Thoracic aorta (tissue), 2 donors: ENCODE measurements around the gene SELENOT. TPM values are rescaled to one million over a fixed set of nuclear protein-coding genes. Genes with fewer than 3 reads are reported as not detected.
"Not testable (repeated sequence)": the region's sequence is repeated elsewhere in the genome, so short reads cannot be mapped to it uniquely, and the experiment has no call there.

Source experiments
- ATAC-seq: fragments of 150-250 bp; one replicate; pipeline ENCODE4 v1.8.0; 2017; ENCODE audit warnings: low read depth; ENCODE audit not compliant: insufficient number of reproducible peaks, low FRiP score
- DNase-seq: peaks from one replicate; pipeline ENCODE4 v3.0.0-alpha.2; 2020; ENCODE audit warnings: low spot score
- H3K27ac ChIP-seq, 2 donors: fragments of 200-600 bp; sonication (generic); 1 replicate in 1 of 2; 2 replicates in 1 of 2; pipeline ENCODE4 v1.5.1; 2016; ENCODE audit warnings: mild to moderate bottlenecking in 2 of 2, moderate library complexity in 2 of 2
- H3K27me3 ChIP-seq: fragments of 200-600 bp; sonication (generic); replicated peaks from 2 replicates; pipeline ENCODE4 v1.6.0; 2016; ENCODE audit warnings: mild to moderate bottlenecking; ENCODE audit not compliant: insufficient read depth
- H3K36me3 ChIP-seq: fragments of 200-600 bp; sonication (generic); one replicate; pipeline ENCODE4 v1.5.1; 2016
- H3K4me1 ChIP-seq, 2 donors: fragments of 200-600 bp; sonication (generic); 1 replicate in 1 of 2; 2 replicates in 1 of 2; pipeline versions ENCODE4 v1.5.1 to v1.6.0; 2016; ENCODE audit warnings: low read depth in 2 of 2, mild to moderate bottlenecking in 1 of 2; ENCODE audit not compliant: control insufficient read depth in 1 of 2
- H3K4me3 ChIP-seq: fragments of 200-600 bp; sonication (generic); 2 replicates; pipeline ENCODE4 v1.5.1; 2016; ENCODE audit warnings: mild to moderate bottlenecking
- H3K9me3 ChIP-seq: fragments of 200-600 bp; sonication (generic); 2 replicates; pipeline ENCODE4 v1.5.1; 2016
- total RNA-seq, 2 donors: library from RNA; depleted of rRNA; stranded (reverse); fragments of >200 nt; gene quantifications; one replicate each; pipeline versions ENCODE4 v1.1.0 to v1.2.3, GENCODE V29; 2016
- TF ChIP-seq, protein P1 (sequence below): fragments of 200-600 bp; sonication (generic); IDR thresholded peaks from one replicate; pipeline ENCODE4 v1.5.1; 2019; ENCODE audit warnings: antibody characterized with exemption

Gene SELENOT
- total RNA-seq, 2 donors from 2014 or later = 67.4 to 137 TPM

DNA sequence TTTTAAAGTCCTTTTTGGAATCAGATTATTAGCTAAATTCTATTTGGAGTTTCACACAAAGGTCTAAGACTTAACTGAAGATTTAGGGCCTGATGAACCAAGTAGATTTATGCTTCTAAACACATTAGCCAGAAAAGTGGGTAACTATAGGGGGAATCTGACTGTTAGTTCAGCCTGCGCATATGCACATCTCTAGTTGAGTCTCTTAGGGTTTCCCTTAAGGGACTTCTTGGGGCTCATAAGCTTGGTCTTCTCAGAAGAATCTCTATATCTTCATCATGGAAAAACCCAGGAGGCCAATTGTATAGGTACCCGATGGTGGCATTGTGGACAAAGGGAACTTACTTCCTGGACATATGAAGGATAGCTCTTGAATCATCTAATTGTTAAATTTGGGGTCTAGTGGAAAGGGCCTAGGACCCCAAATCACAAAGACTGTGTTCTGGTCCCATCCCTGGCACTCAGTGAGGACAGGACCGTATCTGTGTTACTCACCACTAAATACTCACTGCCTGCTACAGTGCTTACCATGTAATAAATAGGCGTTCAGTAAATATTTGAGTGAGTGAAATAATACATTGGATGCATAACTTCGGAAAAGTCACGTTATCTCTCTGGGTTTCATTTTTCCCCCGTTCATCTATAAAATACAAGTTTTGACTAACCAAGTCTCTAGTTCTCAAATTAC lies 17.0 kb downstream of the SELENOT start:
- ATAC-seq (no peak), DNase-seq (no peak)
- TF ChIP-seq, protein P1, sequence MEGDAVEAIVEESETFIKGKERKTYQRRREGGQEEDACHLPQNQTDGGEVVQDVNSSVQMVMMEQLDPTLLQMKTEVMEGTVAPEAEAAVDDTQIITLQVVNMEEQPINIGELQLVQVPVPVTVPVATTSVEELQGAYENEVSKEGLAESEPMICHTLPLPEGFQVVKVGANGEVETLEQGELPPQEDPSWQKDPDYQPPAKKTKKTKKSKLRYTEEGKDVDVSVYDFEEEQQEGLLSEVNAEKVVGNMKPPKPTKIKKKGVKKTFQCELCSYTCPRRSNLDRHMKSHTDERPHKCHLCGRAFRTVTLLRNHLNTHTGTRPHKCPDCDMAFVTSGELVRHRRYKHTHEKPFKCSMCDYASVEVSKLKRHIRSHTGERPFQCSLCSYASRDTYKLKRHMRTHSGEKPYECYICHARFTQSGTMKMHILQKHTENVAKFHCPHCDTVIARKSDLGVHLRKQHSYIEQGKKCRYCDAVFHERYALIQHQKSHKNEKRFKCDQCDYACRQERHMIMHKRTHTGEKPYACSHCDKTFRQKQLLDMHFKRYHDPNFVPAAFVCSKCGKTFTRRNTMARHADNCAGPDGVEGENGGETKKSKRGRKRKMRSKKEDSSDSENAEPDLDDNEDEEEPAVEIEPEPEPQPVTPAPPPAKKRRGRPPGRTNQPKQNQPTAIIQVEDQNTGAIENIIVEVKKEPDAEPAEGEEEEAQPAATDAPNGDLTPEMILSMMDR = no peak
- no peak overlapping the region for H3K27ac ChIP-seq
- H3K4me3 ChIP-seq = no peak overlapping the region
- no peaks in the 10 kb centered on the region for H3K9me3 ChIP-seq
- no peaks in the 10 kb centered on the region for H3K27me3 ChIP-seq
- H3K36me3 ChIP-seq = no peaks in the 10 kb centered on the region
- H3K4me1 ChIP-seq = peaks cover 16 to 19% of the 10 kb centered on the region in 2 donors

DNA sequence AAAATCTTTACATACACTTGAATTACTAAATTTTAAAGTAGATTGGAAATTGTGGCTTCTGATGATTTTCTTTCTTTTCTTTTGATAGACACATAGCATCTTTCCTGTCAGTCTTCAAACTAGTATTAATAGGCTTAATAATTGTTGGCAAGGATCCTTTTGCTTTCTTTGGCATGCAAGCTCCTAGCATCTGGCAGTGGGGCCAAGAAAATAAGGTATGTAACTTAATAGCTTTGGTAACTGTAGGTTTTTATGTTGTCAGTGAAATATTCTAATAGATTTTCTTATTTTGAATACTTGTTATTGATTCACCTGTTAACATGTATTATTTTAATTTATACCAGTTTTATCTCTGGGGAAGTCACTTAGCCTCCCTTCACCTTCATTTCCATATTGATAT lies 19.8 kb downstream of the SELENOT start:
- H3K36me3 ChIP-seq = peaks cover 19% of the 10 kb centered on the region
- not testable (repeated sequence) for DNase-seq, H3K27me3 ChIP-seq, H3K9me3 ChIP-seq, ATAC-seq, H3K27ac ChIP-seq, H3K4me3 ChIP-seq
- H3K4me1 ChIP-seq = peaks cover 16 to 19% of the 10 kb centered on the region in 2 donors

DNA sequence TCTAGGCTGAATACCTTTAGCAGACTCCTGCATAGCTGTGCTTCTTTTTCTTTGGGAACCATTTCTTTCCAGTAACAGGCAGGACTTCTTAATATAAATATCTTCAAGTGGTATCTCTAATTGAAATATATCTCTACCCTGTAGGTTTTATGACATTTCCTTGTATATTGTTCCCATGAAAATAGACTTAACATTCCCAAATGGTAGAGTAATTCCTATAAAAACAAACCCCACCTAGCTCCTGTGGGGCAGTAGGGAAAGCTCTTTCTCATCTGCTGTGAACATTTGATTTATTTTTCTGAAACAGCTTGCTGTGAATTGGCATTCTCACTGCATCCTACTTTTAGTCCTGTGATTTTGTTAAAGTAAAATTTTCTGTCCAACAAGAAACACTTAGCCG lies 20.8 kb downstream of the SELENOT start:
- no peak for ATAC-seq
- Histone ChIP-seq H3K36me3 (peaks cover 19% of the 10 kb centered on the region), H3K9me3 (no peaks in the 10 kb centered on the region), H3K4me3 (no peak overlapping the region), H3K27ac (no peak overlapping the region), H3K27me3 (no peaks in the 10 kb centered on the region), H3K4me1 (peaks cover 16 to 19% of the 10 kb centered on the region in 2 donors)
- TF ChIP-seq, protein P1 = no peak
- no peak for DNase-seq

DNA sequence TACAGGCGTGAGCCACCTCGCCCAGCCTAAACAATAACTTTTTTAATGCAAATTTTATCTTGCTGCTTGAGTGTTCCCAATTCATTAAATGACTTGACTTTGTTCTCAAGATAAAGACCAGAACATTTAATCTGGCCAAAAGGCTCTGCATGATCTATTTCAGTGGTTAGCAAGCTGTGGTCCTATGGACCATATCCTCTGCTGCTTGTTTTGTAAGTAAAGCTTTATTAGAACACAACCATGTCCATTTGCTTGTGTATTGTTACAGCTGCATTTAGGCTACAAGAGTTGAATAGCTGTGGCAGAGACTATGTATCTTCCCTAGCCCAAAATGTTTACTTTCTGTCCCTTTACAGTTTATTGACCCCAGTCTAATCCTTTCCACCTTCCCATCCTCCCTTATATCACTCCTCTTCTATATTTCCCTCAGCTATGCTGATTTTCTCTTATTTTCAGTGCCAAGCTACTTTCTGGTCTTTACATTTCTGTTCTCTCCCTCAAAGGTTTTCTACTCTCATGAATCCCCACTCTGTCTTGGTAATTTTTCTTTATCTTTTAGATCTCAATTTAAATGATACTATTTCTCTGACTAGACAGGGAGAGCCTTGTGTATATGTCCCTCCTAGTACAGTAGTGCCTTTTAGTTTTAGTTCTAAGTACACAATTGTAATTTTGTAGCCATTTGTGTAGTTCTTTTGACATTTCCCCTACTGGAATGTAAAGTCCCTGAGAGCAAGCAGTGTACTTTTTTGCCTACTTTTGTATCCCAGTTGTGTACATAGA lies 23.2 kb downstream of the SELENOT start:
- TF ChIP-seq, protein P1 = no peak
- no peak for DNase-seq
- no peak overlapping the region for H3K27ac ChIP-seq
- H3K27me3 ChIP-seq = no peaks in the 10 kb centered on the region
- ATAC-seq = no peak
- H3K4me1 ChIP-seq = peaks cover 16 to 19% of the 10 kb centered on the region in 2 donors
- H3K36me3 ChIP-seq = peaks cover 19% of the 10 kb centered on the region
- no peaks in the 10 kb centered on the region for H3K9me3 ChIP-seq
- H3K4me3 ChIP-seq = no peak overlapping the region

DNA sequence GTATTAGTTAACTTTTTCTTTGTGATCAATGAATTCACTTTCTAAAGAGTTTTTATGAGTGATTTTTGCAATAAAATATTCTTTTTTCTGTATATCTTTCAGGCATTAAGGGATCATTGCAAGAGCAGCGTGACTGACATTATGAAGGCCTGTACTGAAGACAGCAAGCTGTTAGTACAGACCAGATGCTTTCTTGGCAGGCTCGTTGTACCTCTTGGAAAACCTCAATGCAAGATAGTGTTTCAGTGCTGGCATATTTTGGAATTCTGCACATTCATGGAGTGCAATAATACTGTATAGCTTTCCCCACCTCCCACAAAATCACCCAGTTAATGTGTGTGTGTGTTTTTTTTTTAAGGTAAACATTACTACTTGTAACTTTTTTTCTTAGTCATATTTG lies 24.4 kb downstream of the SELENOT start:
- H3K9me3 ChIP-seq = no peaks in the 10 kb centered on the region
- no peak overlapping the region for H3K4me3 ChIP-seq
- H3K27me3 ChIP-seq = no peaks in the 10 kb centered on the region
- DNase-seq (no peak), ATAC-seq (no peak)
- H3K4me1 ChIP-seq = peaks cover 6 to 16% of the 10 kb centered on the region in 2 donors
- no peak overlapping the region for H3K27ac ChIP-seq
- H3K36me3 ChIP-seq = peaks cover 19% of the 10 kb centered on the region
- TF ChIP-seq, protein P1 = no peak
